Measurements from ENCODE around the gene LZTS2.

Gene LZTS2

DNA sequence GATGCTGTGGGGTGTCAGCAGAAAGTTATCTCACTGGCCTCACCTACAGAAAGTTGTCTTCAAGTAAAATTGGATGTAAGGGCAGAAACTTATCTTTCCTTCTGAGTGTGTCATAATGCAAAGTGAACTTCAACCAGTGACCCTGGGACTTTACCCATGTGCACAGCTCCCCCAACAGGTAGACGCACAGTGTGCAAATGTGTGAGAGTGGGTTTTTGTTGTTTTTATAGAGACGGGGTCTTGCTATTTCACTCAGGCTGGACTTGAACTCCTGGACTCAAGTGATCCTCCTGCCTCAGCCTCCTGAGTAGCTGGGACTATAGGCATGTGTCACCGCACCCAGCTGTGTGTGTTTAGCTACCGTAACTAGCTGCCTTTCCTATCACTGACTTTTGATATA lies 55.8 kb downstream of the LZTS2 start:
- DNase-seq = no peak

- no peak for DNase-seq
These were observed 57.0 kb downstream of the LZTS2 start for GRCh38 chr10:101056365-101057151.
